HepG2 (cell line): ENCODE results near the gene MZF1. TPM values are rescaled to one million over a fixed set of nuclear protein-coding genes. Genes with fewer than 3 reads are reported as not detected.
A peak's percentile ranks its signal among the peaks of the same experiment; 100 is the strongest.

Experiments used
- ATAC-seq: fragments of 200-7000 bp; cut with Tn5 transposase; 3 replicates; pipeline ENCODE4 v1.9.1; 2020; ENCODE audit warnings: mild to moderate bottlenecking, moderate library complexity
- BruUV-seq: library from RNA; stranded (reverse); fragments of 400-500 nt; replicated peaks from 2 replicates; lab custom pipeline; 2021; lab: Mats Ljungman, UMichigan
- CTCF ChIA-PET: fragments of 300-600 bp; formaldehyde crosslinking; extraction: SDS; loops from one replicate; lab custom pipeline; 2021; ENCODE audit warnings: low total read pairs, inconsistent platforms, low intra/inter-chr PET ratio; lab: Yijun Ruan, JAX
- POLR2A ChIA-PET: fragments of 350-600 bp; sonication (Branson Sonifier 250); formaldehyde crosslinking; loops from one replicate; lab custom pipeline; 2020; ENCODE audit warnings: antibody characterized with exemption, inconsistent platforms; lab: Yijun Ruan, JAX
- DNase-seq: peaks from one replicate; pipeline ENCODE4 v3.0.0-alpha.2; 2015; ENCODE audit warnings: low spot score
- FAIRE-seq: peaks from 3 replicates; lab custom pipeline; 2011; peaks lifted over from hg19 to GRCh38; lab: Jason Lieb, UNC
- H2AFZ ChIP-seq: one replicate; pipeline ENCODE4 v1.6.1; 2011; ENCODE audit warnings: low read length, inconsistent platforms
- H3K27ac ChIP-seq: fragments of 300-600 bp; 3 replicates; pipeline ENCODE4 v1.8.0; 2011; ENCODE audit warnings: mixed run types, mild to moderate bottlenecking, mixed read lengths, low read length, inconsistent platforms; ENCODE audit not compliant: insufficient read depth; ENCODE audit errors: extremely low read length
- H3K27me3 ChIP-seq, 2 experiments: fragments of 200-600 bp in 1 of 2; 2 replicates in 1 of 2; 3 replicates in 1 of 2; pipeline versions ENCODE4 v1.6.0 to v1.8.0; 2011; ENCODE audit warnings: low read length in 2 of 2, mild to moderate bottlenecking in 2 of 2, moderate library complexity in 2 of 2, inconsistent platforms in 1 of 2; ENCODE audit not compliant: insufficient read depth in 2 of 2, control insufficient read depth in 1 of 2
- H3K36me3 ChIP-seq, 2 experiments: fragments of 200-600 bp in 1 of 2; replicated peaks in 1 of 2; 2 replicates in 1 of 2; 3 replicates in 1 of 2; pipeline versions ENCODE4 v1.5.1 to v1.8.0; 2011; ENCODE audit warnings: low read length in 2 of 2, inconsistent platforms in 1 of 2; ENCODE audit not compliant: insufficient read depth in 2 of 2, control insufficient read depth in 1 of 2
- H3K4me1 ChIP-seq: 2 replicates; pipeline ENCODE4 v1.5.1; 2012; ENCODE audit warnings: low read length, inconsistent platforms; ENCODE audit not compliant: insufficient read depth
- H3K4me2 ChIP-seq: 2 replicates; pipeline ENCODE4 v1.6.0; 2011; ENCODE audit warnings: low read depth, low read length, inconsistent platforms
- H3K4me3 ChIP-seq, 3 experiments: fragments of 200-600 bp in 1 of 3; sonication (generic), shearing (Covaris generic) in 1 of 3; replicated peaks in 1 of 3; 2 replicates each; pipeline ENCODE4 v1.5.1; 2011 to 2016; ENCODE audit warnings: low read length in 3 of 3, inconsistent platforms in 2 of 3, low read depth in 2 of 3, mild to moderate bottlenecking in 2 of 3, control low read depth in 1 of 3, mixed read lengths in 1 of 3; ENCODE audit not compliant: insufficient read depth in 1 of 3
- H3K79me2 ChIP-seq: one replicate; pipeline ENCODE4 v1.6.1; 2011; ENCODE audit warnings: low read length, inconsistent platforms; ENCODE audit not compliant: insufficient read depth
- H3K9ac ChIP-seq: 2 replicates; pipeline ENCODE4 v1.6.0; 2011; ENCODE audit warnings: mild to moderate bottlenecking, low read depth, low read length, inconsistent platforms; ENCODE audit not compliant: insufficient read depth
- H3K9me3 ChIP-seq: 2 replicates; pipeline ENCODE4 v1.5.1; 2012; ENCODE audit warnings: mild to moderate bottlenecking, low read length
- H4K20me1 ChIP-seq: 2 replicates; pipeline ENCODE4 v1.6.0; 2011; ENCODE audit warnings: inconsistent platforms, mild to moderate bottlenecking, low read length, moderate library complexity; ENCODE audit not compliant: insufficient read depth
- BCL3 ChIP-seq: sonication (generic); formaldehyde crosslinking; IDR thresholded peaks from 2 replicates; pipeline ENCODE4 v1.5.1; 2020; ENCODE audit warnings: mild to moderate bottlenecking, missing genetic modification reagents, moderate library complexity
- CAMTA2 ChIP-seq: sonication (generic); formaldehyde crosslinking; IDR thresholded peaks from 2 replicates; pipeline ENCODE4 v1.4.0; 2020; ENCODE audit warnings: mild to moderate bottlenecking, missing genetic modification reagents, borderline replicate concordance
- FIP1L1 ChIP-seq: fragments of 200-400 bp; formaldehyde crosslinking; IDR thresholded peaks from 2 replicates; pipeline ENCODE4 v1.6.1; 2018; ENCODE audit warnings: low read depth, mild to moderate bottlenecking, low read length, moderate library complexity, borderline replicate concordance; ENCODE audit not compliant: insufficient read depth
- GATA4 ChIP-seq: sonication (generic); IDR thresholded peaks from 2 replicates; pipeline ENCODE4 v1.6.1; 2016; ENCODE audit warnings: antibody characterized with exemption, low read depth, borderline replicate concordance
- HNRNPK ChIP-seq: fragments of 200-400 bp; formaldehyde crosslinking; IDR thresholded peaks from 2 replicates; pipeline ENCODE4 v1.6.1; 2018; ENCODE audit warnings: low read length, low read depth, moderate library complexity, mild to moderate bottlenecking; ENCODE audit not compliant: poor library complexity, severe bottlenecking
- IRF1 ChIP-seq: sonication (generic); formaldehyde crosslinking; IDR thresholded peaks from 2 replicates; pipeline ENCODE4 v1.4.0; 2020; ENCODE audit warnings: low read depth, mild to moderate bottlenecking, missing genetic modification reagents
- IRF9 ChIP-seq: sonication (generic); formaldehyde crosslinking; IDR thresholded peaks from 2 replicates; pipeline ENCODE4 v1.8.0; 2022; ENCODE audit warnings: missing genetic modification reagents, mild to moderate bottlenecking, borderline replicate concordance
- JUN ChIP-seq: sonication (generic); formaldehyde crosslinking; IDR thresholded peaks from 2 replicates; pipeline ENCODE4 v1.4.0; 2020; ENCODE audit warnings: mild to moderate bottlenecking, missing genetic modification reagents
- KLF11 ChIP-seq: IDR thresholded peaks from 2 replicates; pipeline ENCODE4 v1.6.1; 2016; ENCODE audit warnings: missing compliant biosample characterization
- NFKB2 ChIP-seq: sonication (generic); formaldehyde crosslinking; IDR thresholded peaks from 2 replicates; pipeline ENCODE4 v1.4.0; 2020; ENCODE audit warnings: missing genetic modification reagents, borderline replicate concordance
- NFYC ChIP-seq: IDR thresholded peaks from 2 replicates; pipeline ENCODE4 v1.6.1; 2016; ENCODE audit warnings: missing genetic modification reagents, missing compliant biosample characterization
- PLRG1 ChIP-seq: fragments of 450-650 bp; conservative IDR thresholded peaks from 2 replicates; pipeline ENCODE4 v1.6.1; 2016
- SMYD3 ChIP-seq: sonication (generic); formaldehyde crosslinking; IDR thresholded peaks from 2 replicates; pipeline ENCODE4 v1.8.1; 2023; ENCODE audit warnings: mild to moderate bottlenecking, missing genetic modification reagents
- SOX13 ChIP-seq, 3 experiments: fragments of 450-650 bp in 1 of 3; sonication (generic) in 1 of 3; formaldehyde crosslinking in 1 of 3; IDR thresholded peaks in 2 of 3; conservative IDR thresholded peaks in 1 of 3; 2 replicates each; pipeline versions ENCODE4 v1.5.0 to v1.6.1; 2016 to 2020; ENCODE audit warnings: antibody characterized with exemption in 1 of 3, mild to moderate bottlenecking in 1 of 3, missing compliant biosample characterization in 1 of 3, missing genetic modification reagents in 1 of 3, moderate library complexity in 1 of 3
- SOX5 ChIP-seq: IDR thresholded peaks from 2 replicates; pipeline ENCODE4 v1.6.1; 2016; ENCODE audit warnings: borderline replicate concordance
- ZNF136 ChIP-seq: sonication (generic); formaldehyde crosslinking; IDR thresholded peaks from 2 replicates; pipeline ENCODE4 v1.8.1; 2022; ENCODE audit warnings: low read depth, mild to moderate bottlenecking, moderate library complexity, missing genetic modification reagents
- ZNF234 ChIP-seq: sonication (generic); formaldehyde crosslinking; conservative IDR thresholded peaks from 2 replicates; pipeline ENCODE4 v1.5.1; 2020; ENCODE audit warnings: mild to moderate bottlenecking, missing genetic modification reagents
- ZNF296 ChIP-seq: sonication (generic); formaldehyde crosslinking; conservative IDR thresholded peaks from 2 replicates; pipeline ENCODE4 v1.5.0; 2020; ENCODE audit warnings: mild to moderate bottlenecking, missing genetic modification reagents
- ZNF589 ChIP-seq: sonication (generic); formaldehyde crosslinking; conservative IDR thresholded peaks from 2 replicates; pipeline ENCODE4 v1.8.0; 2022; ENCODE audit warnings: mild to moderate bottlenecking, moderate library complexity, missing genetic modification reagents
- ZNF780A ChIP-seq: sonication (generic); formaldehyde crosslinking; IDR thresholded peaks from 2 replicates; pipeline ENCODE4 v1.8.0; 2022; ENCODE audit warnings: mild to moderate bottlenecking, missing genetic modification reagents, moderate library complexity
- WGBS: methylation state at CpG from one replicate; pipeline ENCODE4 v1.1.6; 2017; ENCODE audit warnings: low lambda C conversion rate; 5-methylcytosine and 5-hydroxymethylcytosine counted together
- in situ Hi-C: cut with HindIII; loops from 2 replicates; pipeline ENCODE4 v1.10.0; 2017; ENCODE audit warnings: low pct_unique_long_range_greater_than_20kb; ENCODE audit not compliant: extremely low pct_ligation_motif_present
- intact Hi-C: fragments of 100-400 bp; cut with micrococcal nuclease; formaldehyde crosslinking; loops from one replicate; pipeline ENCODE4 v1.10.0; 2022; ENCODE audit not compliant: unreplicated experiment
- polyA plus RNA-seq, 8 experiments: library from polyadenylated mRNA; depleted of rRNA in 3 of 8; stranded (reverse) in 7 of 8; unstranded in 1 of 8; fragments of >200 nt; fragmentation: Illumina TruSeq in 4 of 8; extraction: Trizol in 4 of 8; gene quantifications; 2 replicates each; pipeline versions ENCODE4 v1.2.1 to v1.2.3, GENCODE V29; 2011 to 2016; ENCODE audit warnings: low read depth in 4 of 8, missing spikeins in 1 of 8, mixed read lengths in 1 of 8; ENCODE audit not compliant: insufficient read depth in 1 of 8
- total RNA-seq, 5 experiments: library from RNA; depleted of rRNA; stranded (reverse); fragments of >200 nt; fragmentation: Illumina TruSeq; extraction: Trizol; gene quantifications; 2 replicates each; pipeline ENCODE4 v1.2.3, GENCODE V29; 2016; ENCODE audit warnings: low read depth in 1 of 5

Gene MZF1
- total and polyA plus RNA-seq, 2 of the 13 experiments (the other 11 are each of a cell fraction or from before 2014, with no cell fraction given) = 3.1 to 8.1 TPM

GRCh38 chr19:58554494-58555368 is 18.4 kb downstream of the MZF1 start, which contains the start of gene CHMP2A:
Gene CHMP2A (minus strand): TSS chr19:58555105. CDS start chr19:58554212, 893 bp downstream.
- FAIRE-seq = peak; percentile 18
- no peak for TF ChIP-seq GATA4
- no peak for TF ChIP-seq HNRNPK
- 0 out of 2 replicates have a peak, but pooled peaks have one; percentile 35 for TF ChIP-seq JUN
- no peak; the same call in 1 of the 2 replicates for TF ChIP-seq NFYC
- TF ChIP-seq CAMTA2 (CRISPR knock-in tag) = no peak
- TF ChIP-seq BCL3 (CRISPR knock-in tag) = no peak
- TF ChIP-seq IRF1 (CRISPR knock-in tag) = no peak
- TF ChIP-seq NFKB2 (CRISPR knock-in tag) = 0 out of 2 replicates have a peak, but pooled peaks have one; percentile 18
- no peak for TF ChIP-seq SOX13 (IDR thresholded peaks at IDR 0.05)
- no peak; a peak in 1 of 4 replicates for TF ChIP-seq SOX13 (CRISPR knock-in tag; conservative IDR thresholded peaks at IDR 0.05 in 1 of 2, IDR thresholded peaks at IDR 0.05 in 1 of 2)
- 0 out of 2 replicates have a peak, but pooled peaks have one; percentile 71 for TF ChIP-seq ZNF589 (CRISPR knock-in tag)
- TF ChIP-seq ZNF780A (CRISPR knock-in tag) = no peak
- TF ChIP-seq SOX5 = no peak; the same call in 1 of the 2 replicates
- TF ChIP-seq ZNF136 = 0 out of 2 replicates have a peak, but pooled peaks have one; percentile 60
- TF ChIP-seq ZNF234 (CRISPR knock-in tag) = no peak
- TF ChIP-seq IRF9 (CRISPR knock-in tag) = 0 out of 2 replicates have a peak, but pooled peaks have one; percentile 24
- TF ChIP-seq KLF11 (CRISPR knock-in tag) = no peak
- TF ChIP-seq PLRG1 = no peak
- TF ChIP-seq FIP1L1 = no peak
- no peak for TF ChIP-seq ZNF296 (CRISPR knock-in tag)
- TF ChIP-seq SMYD3 (CRISPR knock-in tag) = no peak

More at GRCh38 chr19:58554494-58555368, 18.4 kb downstream of the MZF1 start, which contains the start of gene CHMP2A:
- Histone ChIP-seq H3K4me1 (peaks cover 32% of the 10 kb centered on the region), H3K9ac (peak within 1 kb of the TSS; percentile 77), H3K79me2 (peaks cover 25% of the 10 kb centered on the region), H4K20me1 (peaks cover 14% of the 10 kb centered on the region), H3K27ac (peak within 1 kb of the TSS; percentile 59), H3K36me3 (peaks cover 17 to 38% of the 10 kb centered on the region in 2 experiments), H3K27me3 (no peaks in the 10 kb centered on the region), H3K4me2 (peak within 1 kb of the TSS; percentile 81), H2AFZ (no peak within 1 kb of the TSS), H3K9me3 (no peaks in the 10 kb centered on the region), H3K4me3 (peak within 1 kb of the TSS; percentile 48 to 77 (median 63); a peak in 5 of 6 replicates)
- ATAC-seq (peak; percentile 45), DNase-seq (peak; percentile 84)
- WGBS = 67% methylated on average over 62 of the region's 69 CpGs
- CTCF ChIA-PET = no interaction called here
- intact Hi-C loops (no loop called here), in situ Hi-C loops (no loop called here)
- TSS peak; percentile 33 for BruUV-seq
- POLR2A ChIA-PET = interaction anchor here (0.8 to 3.5 kb wide), 7 partner anchors 10 to 192 kb away, joined by 3 to 58 read pairs (median 4); partner anchors contain the start of genes SLC27A5, TRIM28, ZBTB45 and ZNF497
